Common myeloid progenitor, CD34-positive (primary cell): ENCODE measurements around the gene LSG1.

Source experiments
- CTCF ChIA-PET: fragments of 350-600 bp; sonication (Branson Sonifier 250); formaldehyde crosslinking; loops from one replicate; lab custom pipeline; 2021; ENCODE audit warnings: antibody characterized with exemption; lab: Charles Lee
- POLR2A ChIA-PET: fragments of 350-600 bp; sonication (Branson Sonifier 250); formaldehyde crosslinking; loops from one replicate; lab custom pipeline; 2021; ENCODE audit warnings: antibody characterized with exemption; lab: Charles Lee
- DNase-seq, 3 donors: peaks; one replicate each; pipeline versions ENCODE4 v3.0.0 to v3.0.0-alpha.2; 2013
- H3K27ac ChIP-seq, 2 experiments: 1 replicate in 1 of 2; 2 replicates in 1 of 2; pipeline ENCODE4 v1.7.0; 2013; ENCODE audit warnings: inconsistent platforms in 2 of 2, low read length in 2 of 2, mild to moderate bottlenecking in 2 of 2, low read depth in 1 of 2, moderate library complexity in 1 of 2; ENCODE audit not compliant: severe bottlenecking in 2 of 2, insufficient read depth in 1 of 2, poor library complexity in 1 of 2
- H3K27me3 ChIP-seq, 5 experiments: replicated peaks in 2 of 5; 1 replicate in 3 of 5; 2 replicates in 2 of 5; pipeline versions ENCODE4 v1.6.1 to v1.7.0; 2013; ENCODE audit warnings: low read length in 4 of 5, mild to moderate bottlenecking in 2 of 5, moderate library complexity in 2 of 5, inconsistent platforms in 1 of 5; ENCODE audit not compliant: insufficient read depth in 5 of 5, control insufficient read depth in 4 of 5
- H3K36me3 ChIP-seq, 4 experiments: 1 replicate in 2 of 4; 2 replicates in 2 of 4; pipeline versions ENCODE4 v1.6.1 to v1.7.0; 2013; ENCODE audit warnings: low read length in 3 of 4, control low read depth in 1 of 4, mild to moderate bottlenecking in 1 of 4; ENCODE audit not compliant: control insufficient read depth in 4 of 4, insufficient read depth in 4 of 4
- H3K4me1 ChIP-seq, 4 experiments: 1 replicate in 3 of 4; 2 replicates in 1 of 4; pipeline versions ENCODE4 v1.6.1 to v1.7.1; 2013; ENCODE audit warnings: low read length in 3 of 4, mild to moderate bottlenecking in 3 of 4, control low read depth in 1 of 4, inconsistent platforms in 1 of 4, moderate library complexity in 1 of 4; ENCODE audit not compliant: control insufficient read depth in 4 of 4, insufficient read depth in 4 of 4; ENCODE audit errors: control extremely low read depth in 1 of 4
- H3K4me3 ChIP-seq, 7 experiments: 1 replicate in 4 of 7; 2 replicates in 3 of 7; pipeline versions ENCODE4 v1.5.1 to v1.7.0; 2013; ENCODE audit warnings: mild to moderate bottlenecking in 7 of 7, low read length in 6 of 7, moderate library complexity in 6 of 7, inconsistent platforms in 2 of 7, low read depth in 2 of 7, control low read depth in 1 of 7; ENCODE audit not compliant: insufficient read depth in 4 of 7, control insufficient read depth in 1 of 7; ENCODE audit errors: extremely low read depth in 1 of 7
- H3K9me3 ChIP-seq, 5 experiments: 1 replicate in 4 of 5; 2 replicates in 1 of 5; pipeline versions ENCODE4 v1.6.1 to v1.7.1; 2013; ENCODE audit warnings: low read length in 4 of 5, mild to moderate bottlenecking in 2 of 5, inconsistent platforms in 1 of 5, low read depth in 1 of 5, moderate library complexity in 1 of 5; ENCODE audit not compliant: control insufficient read depth in 4 of 5, insufficient read depth in 2 of 5; ENCODE audit errors: control extremely low read depth in 1 of 5
- WGBS: methylation state at CpG from one replicate; pipeline ENCODE4 v1.1.5; 2013; ENCODE audit not compliant: insufficient coverage; 5-methylcytosine and 5-hydroxymethylcytosine counted together

Gene LSG1

GRCh38 chr3:194602669-194603171 lies 69.3 kb downstream of the LSG1 start:
- H3K36me3 ChIP-seq: peaks cover 9 to 48% (median 21%) of the 10 kb centered on the region in 4 experiments

GRCh38 chr3:194598771-194599557 lies 73.0 kb downstream of the LSG1 start:
- ChIA-PET POLR2A (no interaction called here), CTCF (interaction anchor here (1.3 to 1.6 kb wide), 3 partner anchors 11 to 35 kb away, joined by 3 read pairs; partner anchors contain the start of gene TMEM44)
- Histone ChIP-seq H3K36me3 (peaks cover 6 to 44% (median 22%) of the 10 kb centered on the region in 4 experiments), H3K27me3 (no peaks in the 10 kb centered on the region), H3K27ac (no peak overlapping the region), H3K9me3 (no peaks in the 10 kb centered on the region), H3K4me1 (peaks cover 0 to 4% (median 0%) of the 10 kb centered on the region in 4 experiments), H3K4me3 (no peak overlapping the region)
- 96% methylated on average over 22 of the region's 25 CpGs for WGBS
- DNase-seq: no peak

More at GRCh38 chr3:194602669-194603171, 69.3 kb downstream of the LSG1 start:
- ChIA-PET POLR2A (no interaction called here), CTCF (interaction anchor here (1.2 kb wide), 2 partner anchors 9 to 24 kb away, joined by 3 to 5 read pairs; no protein-coding TSS in a partner anchor)
- H3K4me3 ChIP-seq: no peak overlapping the region
- DNase-seq: no peak
- H3K9me3 ChIP-seq: no peaks in the 10 kb centered on the region
- over 99% methylated on average over 10 of the region's 10 CpGs for WGBS
- H3K27me3 ChIP-seq: no peaks in the 10 kb centered on the region
- H3K27ac ChIP-seq: no peak overlapping the region
- H3K4me1 ChIP-seq: no peaks in the 10 kb centered on the region

- Histone ChIP-seq H3K27me3 (no peaks in the 10 kb centered on the region), H3K4me1 (peaks cover 0 to 4% (median 1%) of the 10 kb centered on the region in 4 experiments), H3K27ac (no peak overlapping the region), H3K9me3 (no peaks in the 10 kb centered on the region), H3K4me3 (no peak overlapping the region), H3K36me3 (peaks cover 4 to 33% (median 16%) of the 10 kb centered on the region in 4 experiments)
- no peak for DNase-seq
- ChIA-PET POLR2A (no interaction called here), CTCF (interaction anchor here (2.1 to 2.3 kb wide), 2 partner anchors 120 to 123 kb away, joined by 4 to 7 read pairs; no protein-coding TSS in a partner anchor)
- WGBS: 93% methylated on average over 2 of the region's 5 CpGs
Measured at GRCh38 chr3:194596906-194597305, 75.1 kb downstream of the LSG1 start.

- H3K27ac ChIP-seq: no peak overlapping the region
- H3K9me3 ChIP-seq: no peaks in the 10 kb centered on the region
- POLR2A ChIA-PET: no interaction called here
- no peaks in the 10 kb centered on the region for H3K27me3 ChIP-seq
- H3K4me3 ChIP-seq: no peak overlapping the region
- CTCF ChIA-PET: interaction anchor here (0.9 to 2.2 kb wide), 8 partner anchors 8 to 123 kb away, joined by 3 to 14 read pairs (median 4); no protein-coding TSS in a partner anchor
- peaks cover 10 to 43% (median 21%) of the 10 kb centered on the region in 4 experiments for H3K36me3 ChIP-seq
- WGBS: 65% methylated on average over 6 of the region's 10 CpGs
- H3K4me1 ChIP-seq: peaks cover 0 to 4% (median 1%) of the 10 kb centered on the region in 4 experiments
- no peak for DNase-seq
Measured at GRCh38 chr3:194592798-194593752, 78.9 kb downstream of the LSG1 start.
